IMR-90 (cell line): ENCODE data around the gene FLACC1. TPM values are rescaled to one million over a fixed set of nuclear protein-coding genes. Genes with fewer than 3 reads are reported as not detected.

ENCODE experiments used
- ATAC-seq: fragments of 200-7000 bp; cut with Tn5 transposase; 2 replicates; pipeline ENCODE4 v1.9.1; 2020; ENCODE audit warnings: low read depth, mild to moderate bottlenecking, moderate library complexity
- Bru-seq: library from RNA; stranded (reverse); fragments of 400-500 nt; gene quantifications from one replicate; lab custom pipeline; 2021; lab: Mats Ljungman, UMichigan
- BruChase-seq, 2 experiments: library from RNA; stranded (reverse); fragments of 400-500 nt; gene quantifications; one replicate each; lab custom pipeline; 2021; lab: Mats Ljungman, UMichigan
- BruUV-seq: library from RNA; stranded (reverse); fragments of 400-500 nt; replicated peaks from 2 replicates; lab custom pipeline; 2021; lab: Mats Ljungman, UMichigan
- CTCF ChIA-PET: fragments of 300-600 bp; formaldehyde crosslinking; extraction: SDS; loops from one replicate; lab custom pipeline; 2021; ENCODE audit warnings: antibody characterized with exemption; lab: Yijun Ruan, JAX
- POLR2A ChIA-PET: fragments of 300-600 bp; sonication (Branson Sonifier 250); formaldehyde crosslinking; loops from one replicate; lab custom pipeline; 2022; ENCODE audit warnings: antibody characterized with exemption; ENCODE audit not compliant: unreplicated experiment; lab: Charles Lee
- DNase-seq: peaks from one replicate; pipeline ENCODE4 v3.0.0; 2013
- H2AFZ ChIP-seq: replicated peaks from 2 replicates; pipeline ENCODE3; 2013; ENCODE audit warnings: low read length, mild to moderate bottlenecking; ENCODE audit not compliant: poor library complexity
- H2AK5ac ChIP-seq: 2 replicates; pipeline ENCODE4 v1.6.1; 2013; ENCODE audit warnings: low read depth, low read length, inconsistent platforms
- H2AK9ac ChIP-seq: replicated peaks from 2 replicates; pipeline ENCODE3; 2013; ENCODE audit warnings: mild to moderate bottlenecking, low read depth, low read length, moderate library complexity; ENCODE audit not compliant: poor library complexity
- H2BK120ac ChIP-seq: 2 replicates; pipeline ENCODE4 v1.6.1; 2013; ENCODE audit warnings: low read depth, low read length, inconsistent platforms
- H2BK15ac ChIP-seq: 3 replicates; pipeline ENCODE4 v1.6.1; 2013; ENCODE audit warnings: low read depth, low read length, inconsistent platforms
- H2BK20ac ChIP-seq: 2 replicates; pipeline ENCODE4 v1.6.1; 2013; ENCODE audit warnings: low read depth, mild to moderate bottlenecking, inconsistent platforms, low read length, moderate library complexity
- H2BK5ac ChIP-seq: 2 replicates; pipeline ENCODE4 v1.6.1; 2013; ENCODE audit warnings: mild to moderate bottlenecking, low read depth, low read length, inconsistent platforms; ENCODE audit not compliant: poor library complexity, severe bottlenecking
- H3K14ac ChIP-seq: replicated peaks from 2 replicates; pipeline ENCODE4 v1.6.1; 2013; ENCODE audit warnings: low read depth, low read length, inconsistent platforms
- H3K18ac ChIP-seq: 2 replicates; pipeline ENCODE4 v1.6.1; 2013; ENCODE audit warnings: low read depth, low read length, control low read depth
- H3K23ac ChIP-seq: 2 replicates; pipeline ENCODE4 v1.6.1; 2013; ENCODE audit warnings: low read depth, low read length, inconsistent platforms
- H3K27ac ChIP-seq: 2 replicates; pipeline ENCODE4 v1.5.1; 2013; ENCODE audit warnings: mild to moderate bottlenecking, control low read depth, low read length; ENCODE audit not compliant: insufficient read depth
- H3K27me3 ChIP-seq: 2 replicates; pipeline ENCODE4 v1.6.1; 2013; ENCODE audit warnings: low read length; ENCODE audit not compliant: control insufficient read depth, insufficient read depth
- H3K36me3 ChIP-seq: 2 replicates; pipeline ENCODE4 v1.6.1; 2013; ENCODE audit warnings: low read length, mixed read lengths; ENCODE audit not compliant: control insufficient read depth, insufficient read depth
- H3K4ac ChIP-seq: 2 replicates; pipeline ENCODE4 v1.6.1; 2013; ENCODE audit warnings: low read depth, low read length, inconsistent platforms
- H3K4me1 ChIP-seq: 2 replicates; pipeline ENCODE4 v1.6.1; 2013; ENCODE audit warnings: low read length, mixed read lengths; ENCODE audit not compliant: control insufficient read depth, insufficient read depth
- H3K4me2 ChIP-seq: 2 replicates; pipeline ENCODE4 v1.6.1; 2013; ENCODE audit warnings: low read depth, mild to moderate bottlenecking, control low read depth, low read length, moderate library complexity
- H3K4me3 ChIP-seq: 2 replicates; pipeline ENCODE4 v1.5.1; 2013; ENCODE audit warnings: low read depth, mild to moderate bottlenecking, control low read depth, low read length, moderate library complexity; ENCODE audit not compliant: insufficient read depth
- H3K56ac ChIP-seq: 2 replicates; pipeline ENCODE4 v1.6.1; 2013; ENCODE audit warnings: low read length, inconsistent platforms; ENCODE audit not compliant: insufficient read depth; ENCODE audit errors: extremely low read depth
- H3K79me1 ChIP-seq, 2 experiments: 2 replicates each; pipeline ENCODE4 v1.6.1; 2013; ENCODE audit warnings: low read length in 2 of 2, inconsistent platforms in 1 of 2, low read depth in 1 of 2
- H3K9ac ChIP-seq: 2 replicates; pipeline ENCODE4 v1.6.1; 2013; ENCODE audit warnings: low read depth, low read length, control low read depth
- H3K9me1 ChIP-seq: 2 replicates; pipeline ENCODE4 v1.6.1; 2013; ENCODE audit warnings: low read length, inconsistent platforms; ENCODE audit not compliant: insufficient read depth
- H3K9me3 ChIP-seq: 2 replicates; pipeline ENCODE4 v1.6.1; 2013; ENCODE audit warnings: low read length; ENCODE audit not compliant: control insufficient read depth, insufficient read depth
- H4K20me1 ChIP-seq: 2 replicates; pipeline ENCODE4 v1.6.1; 2013; ENCODE audit warnings: low read length, inconsistent platforms; ENCODE audit not compliant: insufficient read depth
- H4K5ac ChIP-seq: 2 replicates; pipeline ENCODE4 v1.6.1; 2013; ENCODE audit warnings: mild to moderate bottlenecking, low read depth, low read length, control low read depth
- H4K8ac ChIP-seq, 2 experiments: 2 replicates each; pipeline ENCODE4 v1.6.1; 2013; ENCODE audit warnings: low read depth in 2 of 2, low read length in 2 of 2, control low read depth in 1 of 2, inconsistent platforms in 1 of 2
- H4K91ac ChIP-seq: 2 replicates; pipeline ENCODE4 v1.6.1; 2013; ENCODE audit warnings: low read depth, low read length, inconsistent platforms; ENCODE audit not compliant: insufficient read depth
- CTCF ChIP-seq: conservative IDR thresholded peaks from 2 replicates; pipeline ENCODE4 v1.5.1; 2012; ENCODE audit warnings: mild to moderate bottlenecking, low read depth, low read length, improper control_type of control experiment
- ELK1 ChIP-seq: fragments of 150-350 bp; IDR thresholded peaks from 2 replicates; pipeline ENCODE4 v1.6.1; 2016; ENCODE audit warnings: low read depth, mild to moderate bottlenecking, low read length, moderate library complexity, borderline replicate concordance
- FOS ChIP-seq: fragments of 150-350 bp; IDR thresholded peaks from 2 replicates; pipeline ENCODE4 v1.6.1; 2016; ENCODE audit warnings: low read depth, low read length
- RAD21 ChIP-seq: IDR thresholded peaks from 2 replicates; pipeline ENCODE4 v1.6.1; 2012; ENCODE audit warnings: low read length, improper control_type of control experiment
- RCOR1 ChIP-seq: IDR thresholded peaks from 2 replicates; pipeline ENCODE4 v1.6.1; 2012; ENCODE audit warnings: mild to moderate bottlenecking, low read length, improper control_type of control experiment; ENCODE audit not compliant: insufficient replicate concordance
- RFX5 ChIP-seq: IDR thresholded peaks from 2 replicates; pipeline ENCODE4 v1.8.0; 2012; ENCODE audit warnings: low read depth, mild to moderate bottlenecking, low read length, moderate library complexity
- USF2 ChIP-seq: fragments of 150-350 bp; IDR thresholded peaks from 2 replicates; pipeline ENCODE4 v1.6.1; 2017; ENCODE audit warnings: mild to moderate bottlenecking, antibody characterized with exemption, low read length, low read depth
- WGBS, 2 experiments: methylation state at CpG; one replicate each; pipeline versions ENCODE4 v1.1.5 to v1.1.7; 2013; ENCODE audit warnings: missing lambda C conversion rate in 2 of 2; ENCODE audit not compliant: insufficient read length in 1 of 2; ENCODE audit errors: extremely low coverage in 2 of 2; 5-methylcytosine and 5-hydroxymethylcytosine counted together
- dilution Hi-C: fragments of 300-500 bp; cut with HindIII; formaldehyde crosslinking; loops from one replicate; pipeline ENCODE4 v1.14.3; 2018; ENCODE audit warnings: low sequenced_read_pairs; ENCODE audit not compliant: unreplicated experiment
- in situ Hi-C: fragments of 300-500 bp; cut with MboI; formaldehyde crosslinking; loops from 3 replicates; pipeline ENCODE4 v1.14.3; 2019; ENCODE audit warnings: low sequenced_read_pairs, inconsistent platforms, mixed read lengths
- intact Hi-C: fragments of 100-400 bp; cut with micrococcal nuclease; formaldehyde crosslinking; loops from 2 replicates; pipeline ENCODE4 v1.10.0; 2022
- long read RNA-seq: library from polyadenylated mRNA; unstranded; transcript quantifications from one replicate; pipeline ENCODE4 v2.0.0, GENCODE V29; 2021; ENCODE audit not compliant: unreplicated experiment
- polyA plus RNA-seq, 3 experiments: library from polyadenylated mRNA; depleted of rRNA; stranded (reverse); fragments of >200 nt; gene quantifications; 2 replicates each; pipeline ENCODE4 v1.2.3, GENCODE V29; 2012; ENCODE audit warnings: low replicate concordance in 1 of 3
- total RNA-seq: library from RNA; depleted of rRNA; stranded (reverse); fragments of >200 nt; gene quantifications from 2 replicates; pipeline ENCODE4 v1.2.3, GENCODE V29; 2012; rRNA removed

The FLACC1 gene
- 0.54 and 0.56 TPM in 2 replicates for total RNA-seq
- polyA plus RNA-seq (2012; rRNA removed), result 0.11 and 0.32 TPM in 2 replicates
- polyA plus RNA-seq (2012; cell fraction: cytosol; rRNA removed), result not detected in 2 replicates
- polyA plus RNA-seq (2012; cell fraction: nucleus; rRNA removed; ENCODE audit: low replicate concordance), result 0.03 and 1.1 TPM in 2 replicates
- percentile 59 among the genes with signal in this experiment for Bru-seq, nascent RNA
- BruChase-seq, experiment 1, labeled RNA remaining after a 6-hour chase, result percentile 55 among the genes with signal in this experiment
- percentile 50 among the genes with signal in this experiment for BruChase-seq, experiment 2, labeled RNA remaining after a 2-hour chase
- long read RNA-seq, result 0 reads

- Histone ChIP-seq H3K23ac (no peak within 1 kb of the TSS), H3K79me1 (no peaks in the 10 kb centered on the region), H2BK15ac (no peak within 1 kb of the TSS), H2AFZ (no peak within 1 kb of the TSS), H3K4me3 (no peak within 1 kb of the TSS), H2BK20ac (no peak within 1 kb of the TSS), H4K91ac (no peak within 1 kb of the TSS), H3K18ac (peak within 1 kb of the TSS; percentile 66; the same call in 1 of the 2 replicates), H3K36me3 (no peaks in the 10 kb centered on the region; the same call in 1 of the 2 replicates), H4K5ac (peak within 1 kb of the TSS; percentile 71; the same call in 1 of the 2 replicates), H3K27me3 (no peaks in the 10 kb centered on the region), H3K9me1 (peaks cover 2% of the 10 kb centered on the region; the same call in 1 of the 2 replicates), H3K4me1 (peaks cover 10% of the 10 kb centered on the region), H2AK9ac (no peak within 1 kb of the TSS), H3K27ac (no peak within 1 kb of the TSS), H2BK5ac (peak within 1 kb of the TSS; percentile 51), H3K56ac (no peak within 1 kb of the TSS), H4K20me1 (no peaks in the 10 kb centered on the region), H3K4ac (no peak within 1 kb of the TSS), H3K9me3 (no peaks in the 10 kb centered on the region), H3K4me2 (0 out of 2 replicates have a peak within 1 kb of the TSS, but pooled peaks have one; percentile 7), H3K9ac (no peak within 1 kb of the TSS), H4K8ac (no peak within 1 kb of the TSS), H2BK120ac (no peak within 1 kb of the TSS), H3K14ac (no peak within 1 kb of the TSS), H2AK5ac (no peak within 1 kb of the TSS)
- no CpG with 5 or more reads among the region's 1 CpG for WGBS, 2 experiments
- in situ Hi-C loops (no loop called here), intact Hi-C loops (no loop called here), dilution Hi-C loops (no loop called here)
- TF ChIP-seq RFX5, result no peak
- no peak for TF ChIP-seq FOS
- no peak for TF ChIP-seq USF2
- TF ChIP-seq RCOR1, result no peak
- TF ChIP-seq CTCF, result no peak
- no peak for TF ChIP-seq RAD21
- TF ChIP-seq ELK1, result no peak
- ChIA-PET POLR2A (no interaction called here), CTCF (no interaction called here)
- peak; percentile 82 for DNase-seq
- BruUV-seq, result no TSS peak
- peak; percentile 50 for ATAC-seq
Observed at GRCh38 chr2:201357221-201357620, at the start of gene FLACC1. Gene FLACC1 (minus strand): TSS chr2:201357345. CDS start chr2:201351404, 5,941 bp downstream.
